Osteocyte (in vitro differentiated cells): Measurements from ENCODE around the gene PMIS2. TPM values are rescaled to one million over a fixed set of nuclear protein-coding genes. Genes with fewer than 3 reads are reported as not detected.

Source experiments
- DNase-seq: peaks from one replicate; pipeline ENCODE4 v3.0.0; 2021; ENCODE audit warnings: mixed read lengths; ENCODE audit not compliant: unreplicated experiment; ENCODE audit errors: extremely low spot score
- H3K27ac Mint-ChIP-seq: one replicate; pipeline ENCODE4 v1.8.0; 2021; ENCODE audit warnings: mild to moderate bottlenecking, mixed read lengths; ENCODE audit not compliant: unreplicated experiment
- H3K27me3 Mint-ChIP-seq: one replicate; pipeline ENCODE4 v1.8.0; 2021; ENCODE audit warnings: mixed read lengths; ENCODE audit not compliant: unreplicated experiment
- H3K36me3 Mint-ChIP-seq: one replicate; pipeline ENCODE4 v1.8.0; 2021; ENCODE audit warnings: mixed read lengths; ENCODE audit not compliant: unreplicated experiment
- H3K4me1 Mint-ChIP-seq: one replicate; pipeline ENCODE4 v1.8.0; 2021; ENCODE audit warnings: mixed read lengths; ENCODE audit not compliant: unreplicated experiment
- H3K4me3 Mint-ChIP-seq: one replicate; pipeline ENCODE4 v1.8.0; 2021; ENCODE audit warnings: mild to moderate bottlenecking, moderate library complexity, mixed read lengths; ENCODE audit not compliant: unreplicated experiment
- H3K9me3 Mint-ChIP-seq: one replicate; pipeline ENCODE4 v1.8.0; 2021; ENCODE audit warnings: mixed read lengths; ENCODE audit not compliant: unreplicated experiment
- CTCF ChIP-seq: fragments of 200-600 bp; sonication (generic); IDR thresholded peaks from 2 replicates; pipeline ENCODE4 v1.5.0; 2021; ENCODE audit warnings: antibody characterized with exemption, mild to moderate bottlenecking, moderate library complexity
- total RNA-seq: library from RNA; stranded (reverse); gene quantifications from 2 replicates; pipeline ENCODE4 v1.2.1, GENCODE V29; 2021

The PMIS2 gene
- total RNA-seq, 1 donor from 2014 or later, result not detected

GRCh38 chr19:35612224-35612558 lies 26.2 kb downstream of the PMIS2 start:
- peak overlapping the region; percentile 83 for H3K4me3 Mint-ChIP-seq
- peaks cover 11% of the 10 kb centered on the region for H3K9me3 Mint-ChIP-seq
- H3K27ac Mint-ChIP-seq, result no peak overlapping the region
- H3K27me3 Mint-ChIP-seq, result no peaks in the 10 kb centered on the region
- DNase-seq, result no peak
- H3K36me3 Mint-ChIP-seq, result peaks cover 4% of the 10 kb centered on the region
- H3K4me1 Mint-ChIP-seq, result peaks cover 10% of the 10 kb centered on the region
- no peak for TF ChIP-seq CTCF

- Mint-ChIP-seq H3K4me1 (peaks cover 10% of the 10 kb centered on the region), H3K4me3 (peak within 1 kb of the TSS; percentile 83), H3K9me3 (peaks cover 7% of the 10 kb centered on the region), H3K27ac (peak within 1 kb of the TSS; percentile 72), H3K36me3 (peaks cover 4% of the 10 kb centered on the region), H3K27me3 (no peaks in the 10 kb centered on the region)
- no peak for TF ChIP-seq CTCF
- peak; percentile 97 for DNase-seq
Measured at GRCh38 chr19:35612559-35613321, 26.8 kb downstream of the PMIS2 start, which contains the start of gene HAUS5. HAUS5 (plus strand) TSS chr19:35612735; CDS start chr19:35612795, 60 bp downstream.

- H3K36me3 Mint-ChIP-seq, result peaks cover 4% of the 10 kb centered on the region
- H3K27me3 Mint-ChIP-seq, result no peaks in the 10 kb centered on the region
- peak overlapping the region; percentile 83 for H3K4me3 Mint-ChIP-seq
- H3K27ac Mint-ChIP-seq, result no peak overlapping the region
- H3K4me1 Mint-ChIP-seq, result peaks cover 10% of the 10 kb centered on the region
- H3K9me3 Mint-ChIP-seq, result peaks cover 2% of the 10 kb centered on the region
- TF ChIP-seq CTCF, result no peak
- DNase-seq, result no peak
Measured at GRCh38 chr19:35613574-35613973, 27.6 kb downstream of the PMIS2 start.

DNA sequence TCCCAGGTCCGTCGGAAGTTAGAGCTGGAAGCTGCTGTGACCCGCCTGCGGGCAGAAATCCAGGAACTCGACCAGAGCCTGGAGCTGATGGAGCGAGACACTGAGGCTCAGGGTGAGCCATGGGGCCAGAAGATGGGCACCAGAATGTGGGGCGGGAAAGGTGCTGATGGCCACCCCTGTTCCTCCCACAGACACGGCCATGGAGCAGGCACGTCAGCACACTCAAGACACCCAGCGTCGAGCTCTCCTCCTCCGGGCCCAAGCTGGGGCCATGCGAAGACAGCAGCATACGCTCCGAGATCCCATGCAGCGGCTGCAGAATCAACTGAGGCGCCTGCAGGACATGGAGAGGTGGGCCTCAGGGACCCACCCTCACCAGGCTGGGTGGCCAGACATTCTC lies 29.1 kb downstream of the PMIS2 start:
- Mint-ChIP-seq H3K4me1 (peaks cover 10% of the 10 kb centered on the region), H3K4me3 (no peak overlapping the region), H3K27me3 (no peaks in the 10 kb centered on the region), H3K9me3 (no peaks in the 10 kb centered on the region), H3K27ac (no peak overlapping the region), H3K36me3 (peaks cover 4% of the 10 kb centered on the region)
- DNase-seq, result no peak
- TF ChIP-seq CTCF, result no peak

- Mint-ChIP-seq H3K4me1 (no peaks in the 10 kb centered on the region), H3K27me3 (no peaks in the 10 kb centered on the region), H3K9me3 (no peaks in the 10 kb centered on the region), H3K36me3 (peaks cover 6% of the 10 kb centered on the region), H3K4me3 (no peak overlapping the region), H3K27ac (no peak overlapping the region)
- no peak for DNase-seq
- no peak for TF ChIP-seq CTCF
Measured at GRCh38 chr19:35618857-35619256, 32.9 kb downstream of the PMIS2 start.
